ENCODE data around the gene FADS1.

Gene FADS1

GRCh38 chr11:61760946-61761345, 55.9 kb downstream of the FADS1 start:
- CTCF ChIA-PET, result no interaction called here
- TF ChIP-seq CTCF (conservative IDR thresholded peaks at IDR 0.05; ENCODE audit: low read depth), result no peak
- no peak for DNase-seq (ENCODE audit: low spot score)
- H3K27ac ChIP-seq, result no peak overlapping the region
- POLR2A ChIA-PET (ENCODE audit: low non-redundant PET), result no interaction called here

GRCh38 chr11:61757213-61757862, 59.5 kb downstream of the FADS1 start:
- no peak overlapping the region for H3K27ac ChIP-seq
- DNase-seq (ENCODE audit: low spot score), result no peak
- ChIA-PET CTCF (interaction anchor here (0.6 to 1.3 kb wide), 2 partner anchors 9 to 107 kb away, joined by 3 to 7 read pairs; no protein-coding TSS in a partner anchor), POLR2A (ENCODE audit: low non-redundant PET) (no interaction called here)
- no peak for TF ChIP-seq CTCF (conservative IDR thresholded peaks at IDR 0.05; ENCODE audit: low read depth)

- ChIA-PET CTCF (interaction anchor here (0.6 to 1.3 kb wide), 4 partner anchors 9 to 309 kb away, joined by 3 to 7 read pairs (median 4); no protein-coding TSS in a partner anchor), POLR2A (ENCODE audit: low non-redundant PET) (no interaction called here)
- H3K27ac ChIP-seq, result no peak overlapping the region
- no peak for TF ChIP-seq CTCF (conservative IDR thresholded peaks at IDR 0.05; ENCODE audit: low read depth)
- no peak for DNase-seq (ENCODE audit: low spot score)
Measured at GRCh38 chr11:61756452-61757212, 60.2 kb downstream of the FADS1 start.

- ChIA-PET CTCF (interaction anchor here (0.7 to 0.9 kb wide), 2 partner anchors 213 to 326 kb away, joined by 3 to 5 read pairs; no protein-coding TSS in a partner anchor), POLR2A (ENCODE audit: low non-redundant PET) (no interaction called here)
- DNase-seq (ENCODE audit: low spot score), result no peak
- no peak for TF ChIP-seq CTCF (conservative IDR thresholded peaks at IDR 0.05; ENCODE audit: low read depth)
- H3K27ac ChIP-seq, result no peak overlapping the region
Measured at GRCh38 chr11:61756147-61756451, 60.7 kb downstream of the FADS1 start.

- DNase-seq (ENCODE audit: low spot score), result no peak
- ChIA-PET CTCF (interaction anchor here (0.5 to 0.9 kb wide), 5 partner anchors 17 to 331 kb away, joined by 3 to 5 read pairs (median 3); no protein-coding TSS in a partner anchor), POLR2A (ENCODE audit: low non-redundant PET) (no interaction called here)
- TF ChIP-seq CTCF (conservative IDR thresholded peaks at IDR 0.05; ENCODE audit: low read depth), result no peak
- H3K27ac ChIP-seq, result no peak overlapping the region
Measured at GRCh38 chr11:61754534-61755482, 62.0 kb downstream of the FADS1 start.

GRCh38 chr11:61753672-61754071, 63.1 kb downstream of the FADS1 start:
- CTCF ChIA-PET, result interaction anchor here (0.6 to 1.0 kb wide), 6 partner anchors 15 to 353 kb away, joined by 3 to 4 read pairs (median 4); no protein-coding TSS in a partner anchor
- H3K27ac ChIP-seq, result no peak overlapping the region
- no peak for DNase-seq (ENCODE audit: low spot score)
- POLR2A ChIA-PET (ENCODE audit: low non-redundant PET), result no interaction called here
- no peak for TF ChIP-seq CTCF (conservative IDR thresholded peaks at IDR 0.05; ENCODE audit: low read depth)
